GM18508 (cell line): Measurements from ENCODE around the gene NCK2.

Source experiments
- ATAC-seq: cut with Tn5 transposase; IDR thresholded peaks from one replicate; pipeline ENCODE4 v1.9.1; 2021; ENCODE audit warnings: moderate number of reproducible peaks; ENCODE audit not compliant: insufficient read depth, unreplicated experiment

NCK2 gene

DNA sequence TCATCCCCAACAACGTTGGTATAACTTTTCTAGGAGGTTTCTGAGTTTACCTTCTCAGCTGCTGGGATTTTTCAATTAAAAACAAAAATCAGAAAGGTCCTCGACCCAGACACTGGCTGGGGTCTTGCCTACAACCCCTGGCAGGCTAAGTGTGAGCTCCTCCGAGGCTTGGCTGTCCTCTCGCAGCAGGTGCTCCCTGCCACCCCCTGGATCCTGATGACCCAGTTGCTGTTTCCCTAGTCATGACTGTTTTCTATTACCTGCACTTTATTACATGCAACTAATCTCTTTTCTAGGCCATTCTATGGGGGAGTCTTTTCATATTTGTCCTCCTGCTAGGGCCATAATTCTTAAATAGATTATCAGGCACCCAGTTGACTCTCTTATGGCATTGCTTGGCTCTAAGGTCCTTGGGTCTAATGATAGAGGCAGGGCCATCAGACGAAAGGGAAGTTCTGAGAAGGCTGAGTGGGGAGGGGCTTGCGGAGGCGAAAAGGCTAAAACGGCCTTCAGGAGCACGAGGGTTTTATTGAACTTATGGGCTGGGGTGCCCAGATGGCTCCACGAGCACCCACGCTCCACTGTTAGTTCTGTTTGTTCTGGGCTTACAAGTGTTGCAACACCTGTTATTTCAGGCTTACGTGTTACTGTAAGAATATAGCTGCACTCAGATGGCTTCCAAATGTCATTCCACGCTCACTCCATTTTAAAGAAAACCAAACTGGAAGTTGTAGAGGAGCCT lies 166.0 kb downstream of the NCK2 start:
- ATAC-seq: no peak

DNA sequence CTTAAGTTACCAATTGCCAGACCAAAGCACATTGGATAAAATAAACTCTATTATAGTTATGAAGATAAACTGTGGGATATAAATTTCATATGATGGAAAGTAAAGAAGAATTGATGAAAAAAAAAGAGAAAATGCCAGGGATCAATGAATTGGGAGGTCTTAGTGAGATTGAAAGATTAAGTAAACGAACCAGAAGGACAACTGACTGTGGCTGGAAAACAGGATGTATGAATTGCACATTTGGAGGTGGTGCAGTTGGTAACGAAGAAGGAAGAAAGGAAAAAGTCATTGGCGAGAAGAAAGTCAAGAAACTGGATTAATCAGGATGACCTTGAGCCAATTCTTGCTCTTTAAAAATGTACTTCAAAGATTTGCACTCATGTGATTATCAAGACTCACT lies 166.7 kb downstream of the NCK2 start:
- ATAC-seq: no peak

DNA sequence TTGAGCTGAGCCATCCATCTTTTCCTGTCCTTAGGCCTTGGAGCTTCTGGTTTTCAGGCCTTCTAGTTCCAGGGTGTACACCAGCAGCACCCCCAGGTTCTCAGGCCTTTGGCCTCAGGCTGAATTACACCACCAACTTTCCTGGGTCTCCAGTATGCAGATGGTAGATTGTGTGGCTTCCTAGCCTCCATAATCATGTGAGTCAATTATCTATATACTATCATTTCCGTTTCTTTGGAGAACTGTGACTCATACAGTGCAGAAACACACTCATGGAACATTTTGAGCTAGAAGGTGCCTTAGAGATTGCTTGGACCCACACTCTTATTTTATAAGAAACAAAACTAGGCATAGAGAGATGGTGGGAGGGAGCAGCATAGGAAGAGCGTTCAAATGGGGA lies 167.4 kb downstream of the NCK2 start:
- no peak for ATAC-seq

DNA sequence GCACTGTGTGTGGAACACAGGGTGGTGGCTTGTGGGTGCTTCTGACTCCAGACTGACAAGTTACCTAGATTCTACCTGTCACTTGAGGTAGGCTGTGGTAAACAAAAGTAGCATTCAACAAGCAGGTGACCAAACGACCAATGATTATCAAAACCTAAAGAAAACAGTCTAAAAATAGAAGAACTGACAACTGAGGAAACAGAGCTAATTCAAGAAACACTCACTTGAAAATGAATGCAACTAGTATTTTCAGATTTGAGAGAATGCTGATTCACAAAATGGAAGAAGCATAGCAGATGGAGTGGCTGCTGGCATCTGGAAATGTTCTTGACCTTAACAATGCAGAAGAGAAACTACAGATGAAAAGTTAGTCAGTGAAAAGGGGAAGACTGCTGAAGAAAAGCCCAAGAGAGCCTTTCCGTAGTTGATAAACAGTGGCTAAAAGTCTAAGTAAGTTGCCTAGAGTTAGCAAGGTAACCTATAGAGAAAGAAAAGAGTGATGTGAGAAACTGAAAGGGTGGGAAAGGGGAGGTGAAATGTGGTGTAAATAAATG lies 170.4 kb downstream of the NCK2 start:
- ATAC-seq: no peak

DNA sequence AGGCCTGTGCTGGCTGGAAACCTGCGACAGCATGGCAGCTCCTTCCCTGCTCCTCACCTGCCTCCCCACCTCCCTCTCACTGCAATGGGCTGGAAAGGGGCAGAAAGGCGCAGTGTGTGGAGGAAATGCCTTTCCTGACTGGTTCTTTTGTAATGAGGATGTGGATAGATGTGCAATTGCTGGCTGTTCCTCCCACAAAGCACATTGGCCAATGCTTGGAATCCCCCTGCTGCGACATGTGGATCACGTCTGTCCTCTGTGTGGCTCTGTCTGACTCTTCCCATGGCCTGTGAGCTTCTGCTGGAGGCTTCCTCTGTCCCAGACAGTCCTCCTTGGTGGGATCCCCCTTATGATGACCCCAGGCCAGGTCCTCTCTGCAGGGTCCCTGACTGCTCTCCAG lies 172.5 kb downstream of the NCK2 start:
- no peak for ATAC-seq

DNA sequence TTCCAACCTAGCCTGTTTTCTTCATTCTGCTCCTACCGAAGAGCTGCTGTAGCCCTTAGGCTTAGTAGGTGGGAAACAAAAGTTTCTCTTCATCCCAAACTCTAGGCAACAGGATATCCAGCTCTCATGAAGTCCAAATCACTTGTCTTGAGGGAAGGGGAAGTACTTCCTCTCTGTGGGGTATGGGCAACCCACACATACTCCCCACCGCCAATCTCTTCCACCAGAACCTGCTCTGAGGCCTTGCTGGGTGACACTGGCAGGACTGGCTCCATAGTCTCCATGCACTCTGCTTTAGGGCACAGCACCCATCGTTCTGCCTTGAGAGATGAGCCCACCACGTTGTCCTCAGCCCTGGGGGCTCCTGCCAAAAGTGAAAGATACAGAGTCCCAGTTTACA lies 173.0 kb downstream of the NCK2 start:
- ATAC-seq: no peak

DNA sequence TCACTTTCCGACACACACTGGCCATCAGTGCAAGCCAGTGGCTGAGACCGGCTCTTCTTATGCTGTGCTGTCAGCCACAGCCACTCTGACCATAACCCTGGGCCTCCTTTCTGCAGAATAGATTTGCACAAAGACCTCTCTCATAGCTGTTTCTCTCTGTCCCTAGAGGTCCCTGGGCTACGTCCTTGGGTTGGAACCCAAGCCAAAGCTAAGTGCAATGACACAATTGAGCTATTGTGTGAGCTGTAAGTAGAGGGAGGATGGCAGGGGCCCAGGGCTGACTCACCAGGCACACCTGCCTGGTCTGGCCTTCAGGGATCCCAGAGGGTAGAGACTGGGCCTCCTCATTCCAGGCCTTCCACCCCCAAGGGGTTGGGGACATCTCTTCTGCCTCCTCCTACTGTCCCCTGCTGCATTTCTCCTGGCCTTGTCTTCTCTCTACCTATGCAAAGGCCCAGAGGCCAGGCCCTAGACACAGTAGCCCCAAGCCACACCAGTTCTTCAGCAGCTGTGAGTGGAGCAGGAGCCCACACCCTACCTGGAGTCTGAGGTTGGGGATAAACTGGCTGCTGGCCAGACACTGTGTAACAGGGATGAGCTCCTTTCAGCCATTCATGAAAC lies 174.6 kb downstream of the NCK2 start:
- no peak for ATAC-seq

DNA sequence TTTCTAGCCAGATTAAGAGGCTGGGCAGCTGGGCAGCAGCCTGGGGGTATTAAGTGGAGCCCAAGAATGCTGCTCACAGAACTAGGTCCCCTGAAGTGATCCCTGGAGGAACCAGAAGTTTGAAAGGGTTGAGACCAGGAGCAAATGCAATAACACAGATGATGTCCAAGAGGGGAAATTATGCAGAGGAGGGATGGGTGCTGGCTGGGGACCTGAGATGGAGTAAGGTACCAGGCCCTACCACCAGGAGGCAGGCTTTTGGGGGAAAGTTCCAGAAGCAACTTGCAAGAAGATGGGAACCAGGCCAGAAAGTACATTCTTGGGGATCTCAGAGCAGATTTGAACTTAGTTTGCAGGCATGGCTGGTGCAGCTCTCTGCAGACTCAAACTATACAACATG lies 175.1 kb downstream of the NCK2 start:
- no peak for ATAC-seq

DNA sequence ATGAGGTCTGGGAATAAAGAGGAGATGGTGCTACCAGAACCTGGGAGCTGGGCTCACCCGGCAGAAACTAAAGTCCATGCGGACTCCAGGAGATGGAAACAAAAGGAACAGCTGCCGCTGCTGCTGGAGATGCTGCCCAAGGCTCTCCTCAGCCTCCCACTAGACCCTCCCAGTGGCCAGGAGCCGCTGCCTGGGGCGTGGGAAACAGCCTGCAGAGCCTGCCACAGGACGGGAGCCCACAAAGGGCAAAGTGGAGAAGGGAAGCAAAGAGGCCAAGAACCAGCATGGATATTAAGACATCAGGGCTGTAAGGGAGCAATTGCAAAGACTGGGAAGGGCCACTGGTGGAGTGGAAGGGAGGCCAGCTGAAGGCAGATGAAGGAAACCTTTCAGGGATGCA lies 179.6 kb downstream of the NCK2 start:
- no peak for ATAC-seq

DNA sequence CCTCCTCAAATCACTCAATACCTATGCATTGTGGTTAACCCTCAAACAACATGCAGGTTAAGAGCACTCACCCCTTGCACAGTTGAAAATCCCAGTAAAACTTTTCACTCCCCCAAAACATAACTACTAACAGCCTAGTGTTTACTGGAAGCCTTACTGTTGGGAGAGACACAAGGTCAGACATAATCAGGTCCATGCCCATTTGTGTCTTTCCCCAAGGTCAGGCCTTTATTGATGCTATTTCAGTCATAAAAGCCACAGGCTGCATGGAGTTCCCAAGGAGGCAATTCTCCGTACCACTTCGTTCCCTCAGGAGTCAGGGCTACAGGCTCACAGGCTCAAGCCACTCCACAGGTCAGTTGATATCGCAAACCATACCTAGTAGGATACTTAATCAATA lies 180.2 kb downstream of the NCK2 start:
- no peak for ATAC-seq

DNA sequence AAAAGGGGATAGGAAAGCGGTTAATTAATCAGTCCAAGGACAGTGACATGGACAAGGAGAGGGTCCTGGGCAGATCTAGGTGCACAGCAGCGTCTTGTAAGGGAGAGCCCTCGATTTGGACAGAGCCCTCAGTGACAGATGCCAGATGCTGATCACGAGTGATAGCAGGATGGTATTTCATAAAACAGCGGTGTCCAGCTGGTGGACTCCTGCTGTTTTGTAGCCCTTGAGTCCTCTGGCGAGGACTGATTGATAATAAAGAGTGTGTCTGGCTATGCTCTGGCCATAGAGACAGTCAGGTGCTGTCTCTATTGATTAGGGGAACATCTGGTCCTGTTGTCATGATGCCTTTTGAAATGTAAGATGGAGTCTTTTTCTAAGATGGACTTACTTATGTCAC lies 180.7 kb downstream of the NCK2 start:
- ATAC-seq: no peak

DNA sequence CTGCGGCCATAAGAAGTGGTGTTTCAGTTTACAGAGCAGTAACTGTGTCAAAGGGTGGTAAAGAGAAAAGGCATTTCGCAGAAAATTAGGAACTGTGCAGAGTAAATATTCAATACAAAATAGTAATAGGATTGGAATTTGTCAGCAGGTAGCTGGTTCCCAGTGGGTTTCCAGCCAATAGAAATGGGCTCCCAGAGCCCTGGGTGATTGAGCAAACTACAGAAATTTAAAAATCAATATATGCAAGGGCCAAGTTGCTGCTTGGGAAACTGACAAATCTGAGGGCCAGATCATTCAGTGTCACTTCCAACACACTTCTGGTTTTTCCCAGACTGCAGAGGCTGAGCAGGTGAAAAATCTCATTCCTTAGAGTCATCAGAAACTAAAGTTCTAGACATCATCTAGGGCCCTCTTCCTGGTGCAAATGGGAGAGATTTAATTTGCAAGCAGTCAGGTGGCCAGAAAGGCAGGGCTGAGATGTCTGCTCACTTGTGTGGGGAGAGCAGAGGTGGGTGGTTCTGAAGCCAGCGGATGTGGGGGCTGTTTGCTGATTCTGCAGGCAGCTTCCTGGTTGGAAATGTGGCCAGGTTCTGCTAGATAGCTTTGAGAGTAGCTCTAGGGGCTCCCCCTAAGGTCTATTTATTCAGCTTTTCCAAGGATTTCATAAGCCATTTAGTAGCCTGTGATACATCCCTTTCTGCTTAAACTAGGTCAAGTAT lies 182.4 kb downstream of the NCK2 start:
- no peak for ATAC-seq

DNA sequence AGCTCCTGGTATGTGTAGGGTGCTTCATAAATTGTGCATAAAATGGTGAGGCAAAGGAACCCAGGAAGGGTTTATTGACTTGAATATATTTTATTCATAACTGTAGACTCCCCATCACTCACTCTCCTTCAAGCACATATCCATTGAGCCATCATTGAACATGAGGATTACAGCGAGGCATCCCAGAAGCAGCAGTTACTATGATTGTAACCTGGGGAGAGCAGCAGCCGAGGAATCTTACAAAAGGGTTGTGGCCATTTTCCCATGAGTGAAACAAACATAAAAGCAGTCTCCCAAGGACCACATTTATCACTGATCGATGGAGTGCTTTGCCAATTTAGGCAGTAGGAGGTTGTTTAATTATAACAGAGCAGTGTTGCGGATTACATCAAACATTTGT lies 183.4 kb downstream of the NCK2 start:
- no peak for ATAC-seq

DNA sequence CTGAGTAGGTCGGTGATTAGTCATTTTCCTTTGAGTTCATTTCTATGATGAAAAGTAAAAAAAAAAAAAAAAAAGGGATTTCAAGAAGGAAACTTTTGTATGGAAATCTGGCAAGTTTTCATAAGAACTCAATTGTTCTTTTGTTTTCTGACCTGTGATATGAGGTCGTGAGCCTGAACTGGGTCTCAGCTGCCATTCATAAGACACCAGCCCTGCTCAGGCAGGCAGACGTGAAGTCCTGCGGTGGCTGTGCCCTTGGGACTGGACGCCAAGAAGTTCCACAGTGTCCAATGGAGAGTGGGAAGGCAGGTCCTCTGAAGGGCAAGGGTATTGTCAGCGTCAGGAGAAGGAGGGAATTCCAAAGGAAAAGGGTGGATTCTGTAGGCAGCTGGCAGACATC lies 183.9 kb downstream of the NCK2 start:
- no peak for ATAC-seq

DNA sequence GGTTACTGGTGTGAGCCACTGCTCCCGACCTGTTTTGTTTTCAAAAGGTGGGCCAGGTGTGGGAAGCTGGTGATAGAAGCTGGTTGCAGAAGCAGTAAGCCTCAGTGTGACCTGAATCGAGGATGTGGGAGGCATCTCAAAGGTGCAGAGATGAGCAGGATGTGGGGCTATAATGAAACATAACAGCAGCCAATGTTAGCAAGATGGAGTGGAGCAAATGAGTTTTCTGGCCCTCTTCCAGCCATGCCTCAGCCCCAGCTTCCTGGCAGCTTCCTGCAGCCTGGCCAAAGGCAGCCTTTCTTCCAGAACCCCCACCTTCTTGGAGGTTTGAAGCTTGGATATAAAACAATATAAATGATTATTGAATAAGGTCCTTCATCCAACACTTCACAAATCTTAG lies 184.8 kb downstream of the NCK2 start:
- ATAC-seq: no peak

DNA sequence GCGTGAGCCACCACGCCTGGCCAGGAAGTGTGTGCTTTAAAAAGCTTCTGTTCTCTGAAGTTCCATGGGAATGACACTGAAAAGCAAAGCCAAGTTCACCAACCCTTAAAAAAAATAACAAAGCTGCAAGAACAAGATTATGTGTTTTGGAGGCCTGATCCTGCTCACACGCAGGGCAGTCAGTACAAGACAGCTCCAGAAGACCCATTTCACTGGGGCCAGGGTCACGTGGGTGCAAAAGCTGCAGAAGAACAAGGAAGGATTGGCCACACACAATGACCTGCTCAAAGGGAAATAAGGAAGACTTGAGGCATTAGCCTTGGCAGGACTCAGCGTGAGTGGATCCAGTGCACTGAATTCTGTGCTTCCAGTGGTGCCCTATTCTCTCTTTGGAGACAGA lies 187.9 kb downstream of the NCK2 start:
- no peak for ATAC-seq

DNA sequence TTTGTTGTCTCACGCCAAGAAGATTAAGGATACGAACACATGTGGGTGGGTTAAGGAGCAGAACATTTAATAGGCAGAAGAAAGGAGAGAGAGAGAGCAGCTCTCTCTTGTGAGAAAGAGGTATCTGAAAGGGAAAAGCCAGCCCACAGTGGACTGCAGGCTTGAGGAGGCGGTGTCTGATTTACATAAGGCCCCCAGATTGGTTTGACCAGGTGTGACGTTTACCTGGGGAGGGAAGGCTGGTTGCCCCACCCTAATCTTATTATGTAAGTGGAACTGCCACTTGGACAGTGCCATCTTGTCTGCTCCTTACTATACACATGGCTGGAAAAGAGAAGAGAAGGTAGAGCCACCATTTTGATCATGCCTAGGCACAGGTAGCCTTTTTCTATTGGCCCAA lies 189.2 kb downstream of the NCK2 start:
- no peak for ATAC-seq

DNA sequence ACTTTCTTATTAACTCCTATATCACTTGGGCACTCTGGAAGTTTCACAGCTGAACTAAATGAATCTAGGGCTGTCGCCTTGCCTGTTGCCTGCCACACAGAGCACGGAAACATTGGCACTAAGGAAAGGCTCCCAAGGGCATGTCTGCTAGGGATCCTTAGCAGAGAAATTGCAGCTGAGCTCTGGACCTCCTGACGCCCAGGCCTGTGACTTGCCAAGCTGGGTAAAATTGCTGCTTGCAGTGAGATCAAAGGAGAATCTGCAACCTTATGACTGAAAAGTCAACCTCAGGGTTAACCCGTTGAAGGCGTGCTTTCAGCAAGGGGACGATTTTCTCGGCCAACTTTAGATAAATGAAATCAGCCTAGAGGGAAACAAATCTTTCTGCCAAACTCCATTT lies 189.8 kb downstream of the NCK2 start:
- no peak for ATAC-seq

DNA sequence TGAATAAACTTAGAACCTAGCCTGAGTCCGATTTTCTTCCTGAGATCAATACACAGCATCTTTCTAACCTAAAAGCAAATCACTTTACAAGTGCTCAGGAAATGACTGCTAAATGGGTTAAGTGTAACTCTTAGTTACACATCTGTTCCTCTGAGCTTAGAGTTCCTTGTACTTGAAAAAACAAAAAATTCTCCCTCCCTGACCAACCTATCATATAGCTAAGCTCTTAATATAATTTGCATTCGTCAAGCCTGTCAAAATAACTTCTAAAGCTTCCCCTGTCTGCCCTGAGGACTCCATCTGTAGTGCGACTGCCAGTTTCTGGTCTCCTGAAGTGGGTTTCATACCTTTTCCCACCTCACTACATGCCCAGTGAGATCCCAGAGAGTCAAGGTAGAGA lies 190.4 kb downstream of the NCK2 start:
- ATAC-seq: no peak

DNA sequence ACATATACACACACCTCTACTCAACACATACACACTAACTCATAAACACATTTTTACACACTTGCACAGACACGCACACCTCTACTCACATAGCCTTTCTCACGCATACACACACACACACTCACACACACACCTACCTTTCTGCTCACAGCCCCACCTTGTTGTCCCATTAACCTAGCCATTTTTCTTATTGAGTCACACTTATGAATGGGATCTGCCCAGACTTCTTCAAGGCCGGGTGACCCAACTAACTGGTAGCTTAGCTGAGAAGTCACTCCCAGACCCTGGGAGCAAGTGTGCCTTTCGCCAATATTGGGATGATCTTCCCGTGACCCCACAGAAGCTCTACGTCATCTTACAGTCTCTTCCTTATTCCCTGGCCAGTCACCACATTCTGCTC lies 192.2 kb downstream of the NCK2 start:
- ATAC-seq: no peak

DNA sequence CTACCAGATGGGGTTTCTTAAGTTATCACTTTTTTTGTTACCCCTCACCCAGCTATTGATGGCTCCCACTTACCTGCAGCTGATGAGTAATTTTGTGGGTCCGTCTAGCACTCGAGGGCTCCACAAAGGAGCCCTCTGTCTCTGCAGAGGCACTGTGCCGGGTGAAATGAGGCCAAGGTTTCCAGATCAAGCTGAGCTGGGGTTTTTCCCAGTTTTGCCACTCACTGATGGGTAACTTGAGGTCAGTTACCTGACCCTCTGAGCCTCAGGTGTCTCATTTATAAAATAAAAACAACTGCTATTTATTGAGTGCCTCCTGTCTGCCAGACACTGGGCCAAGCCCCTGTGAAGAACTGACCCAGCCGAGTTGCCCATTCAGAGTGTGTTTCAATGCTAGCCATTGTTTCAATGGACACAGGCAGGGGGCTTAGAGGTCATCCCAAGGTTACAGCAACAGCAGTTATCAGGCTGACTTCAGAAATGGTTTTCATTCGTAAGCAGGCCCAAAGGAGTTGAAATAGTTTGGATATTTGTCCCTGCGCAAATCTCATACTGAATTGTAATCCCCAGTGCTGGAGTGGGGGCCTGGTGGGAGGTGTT lies 192.9 kb downstream of the NCK2 start:
- no peak for ATAC-seq
